NCI-H748 (cell line): ENCODE data around the gene PAX8.

Source experiments
- DNase-seq: peaks from one replicate; lab custom pipeline; 2025; ENCODE audit not compliant: unreplicated experiment; lab: John Stamatoyannopoulos, UW

Gene PAX8

DNA sequence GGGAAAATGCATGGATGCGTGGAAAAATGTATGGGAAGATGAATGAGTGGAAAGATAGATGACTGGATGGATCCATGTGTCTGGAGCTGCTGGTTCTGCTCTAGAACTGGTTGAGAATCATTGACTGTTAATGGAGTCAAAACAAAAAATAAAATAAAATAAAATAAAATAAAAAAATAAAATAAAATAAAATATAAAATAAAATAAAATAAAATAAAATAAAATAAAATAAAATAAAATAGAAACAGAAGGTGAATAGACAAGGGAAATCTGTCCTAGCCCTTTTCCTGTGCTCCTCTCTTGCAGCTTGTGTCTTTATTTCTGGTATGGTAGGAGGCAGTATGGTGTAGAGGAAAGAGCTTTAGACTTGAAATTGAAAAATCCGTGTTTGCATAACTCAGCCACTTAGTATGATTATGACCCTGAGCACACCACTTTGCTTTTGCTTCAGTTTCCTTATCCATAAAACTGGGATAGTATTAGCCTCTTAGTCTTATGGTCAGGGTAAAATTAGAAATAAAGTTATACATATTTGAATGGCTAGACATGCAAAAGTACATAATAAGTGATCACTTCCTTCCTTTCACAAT lies 54.0 kb downstream of the PAX8 start:
- no peak for DNase-seq

GRCh38 chr2:113223813-113224212 lies 54.9 kb downstream of the PAX8 start:
- DNase-seq, result no peak

GRCh38 chr2:113221846-113222245 lies 56.9 kb downstream of the PAX8 start:
- DNase-seq, result no peak

DNA sequence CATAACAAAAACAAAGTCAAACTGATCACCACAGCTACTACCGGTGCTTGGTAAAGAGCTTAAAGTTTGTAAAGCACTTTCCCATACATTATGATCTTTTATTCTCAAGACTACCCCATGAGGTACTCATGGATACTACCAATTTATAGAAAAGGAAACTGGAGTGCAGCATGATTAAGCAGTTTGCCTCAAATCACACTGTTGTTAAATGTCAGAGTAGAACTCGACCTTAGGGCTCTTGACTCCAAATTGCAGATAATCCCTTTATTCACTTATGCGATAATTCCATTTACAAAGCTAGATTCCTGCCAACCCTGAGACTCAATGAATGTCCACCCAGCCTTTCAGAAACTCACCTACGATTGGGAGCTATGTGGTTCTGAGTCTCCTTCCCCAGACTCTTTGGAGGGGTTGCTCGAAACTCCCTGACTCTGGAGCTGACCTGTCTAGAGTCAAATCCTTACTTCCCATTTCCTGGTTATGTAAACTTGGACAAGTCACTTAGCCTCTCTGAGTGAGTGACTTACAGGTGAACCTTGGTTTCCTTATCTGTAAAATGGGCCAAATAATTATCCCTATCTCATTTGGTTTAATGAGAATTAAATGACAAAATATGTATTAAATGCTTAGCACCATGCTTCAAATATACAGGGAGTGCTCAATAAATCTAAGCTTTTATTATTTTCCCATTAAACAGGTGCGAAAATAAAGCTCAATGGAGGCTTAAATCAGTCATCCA lies 57.6 kb downstream of the PAX8 start:
- DNase-seq, result no peak

GRCh38 chr2:113219889-113220641 lies 58.7 kb downstream of the PAX8 start:
- peak; percentile 1 for DNase-seq

DNA sequence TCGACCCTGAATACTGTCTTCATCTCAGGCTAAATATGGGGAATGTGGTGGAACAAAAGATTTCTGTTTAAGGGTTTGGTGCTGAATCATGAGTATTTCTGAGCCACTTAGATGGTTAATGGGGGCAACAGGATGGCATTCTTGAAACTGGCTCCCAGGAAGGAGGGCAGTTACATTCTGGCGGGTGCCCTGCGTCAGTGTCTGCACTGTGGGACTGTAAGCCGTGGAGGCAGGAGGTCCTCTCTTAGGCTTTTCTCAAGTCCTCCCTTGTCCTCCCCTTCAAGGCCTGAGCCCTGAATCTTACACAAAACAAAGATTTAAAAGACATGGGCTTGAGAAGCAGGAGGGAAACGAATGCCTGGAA lies 59.2 kb downstream of the PAX8 start:
- no peak for DNase-seq

DNA sequence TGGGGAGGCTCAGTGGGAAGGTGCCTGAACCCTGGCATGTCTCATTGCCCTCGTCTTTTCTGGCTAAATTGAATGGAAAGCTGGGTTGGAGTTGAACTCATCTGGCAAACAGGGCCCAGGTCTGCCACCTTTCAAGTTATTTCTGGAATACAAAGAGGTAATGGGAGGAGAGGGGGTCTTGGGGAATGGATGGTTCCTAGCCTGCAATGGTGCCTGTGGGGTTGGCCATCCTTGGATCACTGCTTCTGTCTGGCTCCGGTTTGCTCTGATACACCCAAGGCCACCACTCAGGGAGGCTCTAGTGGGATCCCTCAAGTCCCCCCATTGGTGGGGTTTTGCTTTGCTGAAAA lies 59.7 kb downstream of the PAX8 start:
- no peak for DNase-seq

- no peak for DNase-seq
Observed at GRCh38 chr2:113218283-113219091, 60.2 kb downstream of the PAX8 start.

DNA sequence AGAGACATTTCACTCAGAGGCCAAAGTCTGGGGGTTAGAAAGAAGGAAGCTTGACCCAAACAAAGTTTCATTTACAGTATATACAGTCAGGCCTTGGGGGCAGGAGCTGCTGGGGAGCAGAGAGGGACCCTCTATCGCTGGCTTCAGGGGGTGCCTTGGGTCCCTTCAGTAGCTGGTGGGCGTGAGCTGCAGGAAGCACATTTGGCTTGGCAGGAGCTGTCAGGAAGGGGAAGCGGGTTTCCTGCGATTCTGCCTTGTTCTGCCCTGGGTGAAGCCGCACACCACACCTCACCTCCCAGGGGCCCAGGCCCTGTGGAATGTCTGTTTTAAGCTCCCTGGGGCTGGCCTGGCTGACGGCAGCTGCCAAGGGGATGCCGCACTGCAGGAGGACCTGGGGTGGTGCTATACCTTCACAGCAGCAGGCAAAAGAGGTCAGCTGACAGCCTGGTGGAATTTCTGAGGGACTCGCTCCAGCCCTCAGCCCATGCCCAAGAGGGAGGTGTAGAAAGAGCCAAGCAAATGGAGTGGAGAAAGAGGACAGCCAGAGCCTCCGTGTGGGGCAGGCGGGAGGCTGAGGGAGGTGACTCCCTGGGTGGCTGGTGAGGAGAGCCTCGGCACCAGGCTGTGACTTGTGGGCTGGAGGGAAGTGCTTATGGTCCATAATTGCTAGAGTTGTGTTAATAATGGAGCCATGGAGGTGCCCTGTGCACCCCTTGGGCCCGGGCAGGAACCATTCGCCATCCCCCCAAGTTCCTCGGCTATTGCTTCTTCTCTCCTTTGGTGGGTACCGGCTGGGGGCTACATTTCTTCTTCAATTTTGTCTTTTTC lies 61.1 kb downstream of the PAX8 start:
- no peak for DNase-seq

DNA sequence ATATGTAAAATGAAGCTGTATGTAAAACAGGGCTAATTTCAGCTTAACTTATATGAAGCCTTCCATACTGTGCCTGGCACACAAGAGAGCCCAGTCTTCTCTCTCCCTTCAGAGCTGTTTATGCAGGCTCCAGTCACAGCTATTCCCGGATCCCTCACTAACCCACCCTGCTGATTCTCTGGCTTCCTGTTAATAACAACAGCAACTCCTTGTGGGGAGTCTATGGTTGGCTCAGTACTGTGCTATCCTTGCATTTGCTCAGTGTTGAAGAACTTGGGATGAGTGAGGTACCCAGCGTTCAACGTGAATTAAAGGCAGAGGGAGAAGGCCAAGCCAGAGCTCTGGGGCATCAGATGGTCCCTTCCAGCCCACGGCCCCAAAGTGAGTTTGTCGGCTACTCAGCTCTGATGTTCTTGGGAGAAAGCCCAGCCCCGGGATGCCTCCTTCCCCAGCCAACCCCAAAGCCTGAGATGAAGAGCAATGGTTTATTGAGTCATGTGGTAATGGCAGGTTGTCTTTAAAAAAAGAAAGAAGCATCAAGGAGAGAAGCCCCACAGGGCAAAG lies 61.7 kb downstream of the PAX8 start:
- DNase-seq, result no peak

DNA sequence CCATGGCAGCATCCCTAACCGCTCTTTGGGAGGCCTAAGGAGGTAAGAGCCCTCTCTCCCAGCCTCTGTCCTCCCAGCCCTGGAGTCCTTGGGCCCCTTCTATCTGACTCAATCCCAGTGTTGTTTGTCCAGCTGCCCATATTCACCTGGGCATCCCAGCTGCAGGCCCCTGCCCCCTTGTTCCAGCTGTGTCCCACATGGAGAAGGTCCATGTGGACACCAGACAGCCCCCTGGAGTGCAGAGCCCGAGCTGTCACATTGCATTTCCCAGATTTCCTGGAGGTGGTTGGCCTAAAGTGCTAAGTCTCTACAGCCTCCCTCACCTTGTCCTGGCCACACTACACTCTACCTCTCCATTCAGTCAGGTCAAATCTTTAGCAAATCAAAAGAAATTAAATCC lies 62.4 kb downstream of the PAX8 start:
- DNase-seq, result no peak

DNA sequence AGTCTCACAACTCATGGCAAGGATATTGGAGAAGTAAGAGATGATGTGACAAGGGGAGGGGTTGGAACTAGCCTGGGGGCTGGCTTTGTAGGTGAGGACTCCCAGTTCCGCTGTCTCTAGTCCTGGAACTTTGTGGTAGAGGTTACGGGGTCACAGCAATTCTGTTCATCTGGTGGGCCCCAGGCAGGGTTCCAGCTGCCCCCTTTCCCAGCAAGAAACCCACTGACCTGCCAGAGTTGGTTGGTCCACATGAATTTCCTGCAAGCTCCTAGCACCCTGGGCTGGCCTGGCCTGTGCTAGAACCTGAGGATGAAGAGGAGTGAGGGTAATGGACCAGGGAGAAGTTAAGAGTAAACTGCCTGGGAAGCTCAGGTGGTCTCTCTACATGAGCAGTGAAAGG lies 63.7 kb downstream of the PAX8 start:
- no peak for DNase-seq

GRCh38 chr2:113214141-113214540 lies 64.6 kb downstream of the PAX8 start:
- DNase-seq, result no peak

- no peak for DNase-seq
Observed at GRCh38 chr2:113213061-113213930, 65.4 kb downstream of the PAX8 start.

- DNase-seq, result peak; percentile 41
Observed at GRCh38 chr2:113212245-113213060, 66.3 kb downstream of the PAX8 start.

DNA sequence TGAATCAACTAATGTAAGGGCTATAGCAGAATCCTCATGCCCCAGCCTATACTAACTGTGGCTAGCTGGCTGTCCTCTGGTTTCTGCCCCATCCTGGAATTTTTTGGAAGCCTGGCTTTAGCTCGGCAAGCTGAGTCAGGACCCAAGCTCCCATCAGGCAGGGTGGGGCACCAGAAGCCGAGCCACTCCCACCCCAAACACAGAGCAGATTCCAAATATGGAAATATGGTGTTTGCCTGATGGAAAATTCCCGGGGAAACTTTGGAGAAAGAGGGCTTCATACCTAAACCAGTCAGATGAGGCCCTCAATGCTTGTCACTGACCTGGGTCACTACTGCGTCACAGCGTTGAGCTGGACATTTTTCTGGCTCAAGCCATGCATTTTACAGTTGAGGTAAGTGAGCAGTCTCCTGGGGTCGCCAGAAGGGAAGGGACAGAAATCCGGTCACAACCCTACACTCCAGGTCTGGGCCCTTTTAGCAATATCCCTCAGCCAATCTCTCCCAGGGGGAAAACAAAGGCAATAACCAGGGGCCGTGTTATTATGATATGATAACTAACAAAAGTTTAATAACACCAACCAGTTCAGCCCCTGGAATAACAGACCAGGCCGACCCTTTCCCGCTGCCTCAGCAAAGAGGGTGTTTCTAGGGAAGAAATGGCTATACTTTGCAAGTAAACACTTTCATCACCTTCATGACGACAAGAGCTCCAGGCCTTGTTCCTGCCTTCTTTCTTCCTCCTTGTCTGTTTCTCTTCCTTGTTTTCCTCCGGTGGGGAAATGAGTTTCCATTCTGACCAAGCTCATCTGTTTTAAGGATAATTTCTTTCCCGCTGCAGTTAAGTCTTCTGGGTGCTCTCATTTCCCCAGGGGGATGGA lies 67.3 kb downstream of the PAX8 start:
- no peak for DNase-seq

- DNase-seq, result no peak
Observed at GRCh38 chr2:113209646-113210171, 69.0 kb downstream of the PAX8 start.
